Epithelial cell of umbilical artery (primary cell): ENCODE measurements around the gene TLR7. TPM values are rescaled to one million over a fixed set of nuclear protein-coding genes. Genes with fewer than 3 reads are reported as not detected.

Experiments
- total RNA-seq: library from RNA; depleted of rRNA; stranded (reverse); fragments of >200 nt; gene quantifications from 2 replicates; pipeline ENCODE4 v1.2.3, GENCODE V29; 2014

The TLR7 gene
- total RNA-seq = not detected in 2 replicates

DNA sequence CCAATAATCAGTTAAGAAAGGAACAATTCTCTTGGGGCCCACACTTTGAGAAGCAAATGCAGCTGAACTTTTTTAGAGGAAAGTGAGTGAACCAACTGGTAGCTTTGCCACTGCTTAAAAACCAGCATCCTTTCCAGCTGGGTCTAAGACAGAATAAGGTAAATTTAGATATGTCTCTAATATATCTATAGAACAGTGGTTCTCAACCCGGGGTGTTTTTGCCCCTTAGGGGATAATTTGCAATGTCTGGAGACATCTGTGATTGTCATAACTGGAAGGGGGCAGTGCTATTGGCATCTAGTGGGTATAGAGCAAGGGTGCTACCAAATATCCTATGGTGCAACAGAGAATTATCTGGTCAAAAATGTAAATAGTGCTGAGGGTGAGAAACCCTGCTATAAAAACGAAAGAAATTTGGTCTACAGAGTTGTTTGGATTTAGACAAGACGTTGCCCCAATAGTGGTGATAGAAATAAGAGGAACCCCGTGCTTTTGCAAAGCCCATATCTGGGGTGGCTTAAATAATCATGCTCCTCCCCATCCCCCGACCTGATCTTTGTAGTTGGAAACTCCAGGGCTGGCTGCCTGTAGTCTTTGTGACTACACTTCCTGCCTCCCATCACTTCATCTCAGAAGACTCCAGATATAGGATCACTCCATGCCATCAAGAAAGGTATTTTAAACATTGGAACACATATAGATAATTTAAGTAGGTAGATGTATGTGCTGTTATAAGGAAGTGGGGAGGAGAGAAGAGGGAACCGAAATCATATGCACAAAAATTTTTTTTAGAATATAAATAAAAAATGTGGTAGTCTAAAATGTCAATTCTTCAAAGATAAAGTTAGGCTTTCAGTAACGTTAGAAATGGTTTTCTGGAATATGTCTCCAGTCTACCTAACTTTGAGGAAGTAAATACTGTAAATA lies at the start of gene TLR7:
Gene TLR7 (plus strand): TSS at position 622 of the 927 bp plus-strand sequence. CDS start 507 bp downstream, outside the sequence.

DNA sequence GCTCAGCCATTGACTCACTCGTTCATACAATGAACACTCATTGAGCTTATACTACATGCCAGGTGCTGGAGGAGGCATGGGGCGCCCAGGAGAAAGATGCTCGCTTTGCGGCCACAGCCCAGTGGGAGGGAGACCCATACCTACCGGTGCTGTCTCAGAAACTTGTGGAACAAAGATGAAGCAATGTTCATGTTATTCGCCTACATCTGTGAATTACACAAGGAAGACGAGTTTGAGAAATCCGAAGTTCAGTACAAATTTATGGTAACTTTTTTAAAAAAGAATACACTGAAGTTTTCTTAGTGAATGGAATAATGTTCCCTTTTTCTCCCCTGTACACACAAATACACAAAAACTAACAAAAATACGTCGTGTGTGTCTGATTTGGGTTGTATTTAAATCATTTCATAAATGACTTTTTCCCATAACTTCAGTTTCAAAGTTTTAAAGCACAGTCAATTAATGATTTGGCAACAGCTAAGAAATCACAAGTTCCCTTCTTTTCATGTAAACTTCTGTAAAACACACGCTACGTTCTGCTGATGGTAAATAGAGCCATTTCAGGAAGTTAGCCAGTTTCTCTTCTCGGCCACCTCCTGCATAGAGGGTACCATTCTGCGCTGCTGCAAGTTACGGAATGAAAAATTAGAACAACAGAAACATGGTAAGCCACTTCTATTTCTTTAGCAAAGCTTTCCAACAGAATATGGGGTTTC lies 39.3 kb downstream of the TLR7 start, which contains the start of gene TLR8:
Gene TLR8 (plus strand): TSS at position 575 of the 716 bp plus-strand sequence. CDS start 87 bp downstream, at position 662.

Other genes with a start within 250 kb of the TLR7 start
- 35.1 and 35.7 TPM in 2 replicates for gene PRPS2, start 75.7 kb upstream of the TLR7 start, total RNA-seq
- not detected in 2 replicates for gene TLR8, start 39.5 kb downstream of the TLR7 start, total RNA-seq
- gene TMSB4X, start 108.0 kb downstream of the TLR7 start, total RNA-seq = 11,756 and 28,751 TPM in 2 replicates
- gene FAM9C, start 177.5 kb downstream of the TLR7 start, total RNA-seq = not detected in 2 replicates